Right cardiac atrium (tissue), 5 donors: ENCODE data around the gene PTP4A2. TPM values are rescaled to one million over a fixed set of nuclear protein-coding genes. Genes with fewer than 3 reads are reported as not detected.

ENCODE experiments used
- ATAC-seq, 2 donors: fragments of 200-7000 bp; cut with Tn5 transposase; one replicate each; pipeline versions ENCODE4 v1.8.0 to v1.9.1; 2020; ENCODE audit warnings: moderate library complexity in 2 of 2, mild to moderate bottlenecking in 1 of 2
- DNase-seq, 3 donors: peaks; one replicate each; pipeline ENCODE4 v3.0.0-alpha.2; 2020
- H3K27ac ChIP-seq: one replicate; pipeline ENCODE4 v1.5.1; 2013; ENCODE audit warnings: mild to moderate bottlenecking, low read length, control low read depth, moderate library complexity
- H3K27me3 ChIP-seq: one replicate; pipeline ENCODE4 v1.6.1; 2013; ENCODE audit not compliant: control insufficient read depth, insufficient read depth
- H3K4me1 ChIP-seq: one replicate; pipeline ENCODE4 v1.6.1; 2013; ENCODE audit warnings: low read length; ENCODE audit not compliant: control insufficient read depth, insufficient read depth
- H3K4me3 ChIP-seq: one replicate; pipeline ENCODE4 v1.5.1; 2013; ENCODE audit warnings: low read length, control low read depth
- H3K9me3 ChIP-seq: one replicate; pipeline ENCODE4 v1.6.1; 2013; ENCODE audit warnings: low read length; ENCODE audit not compliant: control insufficient read depth
- WGBS: extraction: QIAGEN DNeasy Blood & Tissue Kit; methylation state at CpG from one replicate; pipeline ENCODE4 v1.1.7; 2013; 5-methylcytosine and 5-hydroxymethylcytosine counted together
- intact Hi-C, 4 donors: fragments of 100-400 bp; cut with DNase I; formaldehyde crosslinking; loops; one replicate each; pipeline versions ENCODE4 v1.11.0 to v1.14.0; 2022 to 2023
- polyA plus RNA-seq: library from polyadenylated mRNA; stranded (reverse); fragments of 200-250 nt; gene quantifications from one replicate; pipeline ENCODE4 v1.2.3, GENCODE V29; 2013
- total RNA-seq, 4 donors: library from RNA; stranded (reverse); fragmentation: NEBNext Ultra II Directional; extraction: Animal tissue kit (Norgen Biotek cat#: 25700); gene quantifications; one replicate each; pipeline ENCODE4 v1.2.1, GENCODE V29; 2021
- donor health status: healthy with polysubstance abuse.
- donor health status: DM: no; HTN: yes; CAD: no.
- donor health status: DM: no; HTN: no; CAD: no.
- donor health status: DM: no; HTN: yes; CAD: no; lungs with severe emphysema.
- donor health status: DM: yes; HTN: yes; CAD: no.

PTP4A2 gene
- total and polyA plus RNA-seq, 5 donors, result 158 to 558 (median 415) TPM

- H3K4me3 ChIP-seq, result no peak overlapping the region
These were observed 14.2 kb downstream of the PTP4A2 start for GRCh38 chr1:31923901-31924535.

GRCh38 chr1:31920956-31921355 is 17.2 kb downstream of the PTP4A2 start:
- H3K27me3 ChIP-seq, result no peaks in the 10 kb centered on the region
- H3K27ac ChIP-seq, result no peak overlapping the region
- DNase-seq (no peak), ATAC-seq (no peak)
- 56% methylated on average over 2 of the region's 2 CpGs for WGBS
- no peaks in the 10 kb centered on the region for H3K9me3 ChIP-seq
- intact Hi-C loops, result no loop called here
- no peak overlapping the region for H3K4me3 ChIP-seq
- H3K4me1 ChIP-seq, result peaks cover 6% of the 10 kb centered on the region

More at GRCh38 chr1:31923901-31924535, 14.2 kb downstream of the PTP4A2 start:
- H3K9me3 ChIP-seq, result no peaks in the 10 kb centered on the region
- peak in 1 of 2 donors; percentile 67 for ATAC-seq
- intact Hi-C loops, result no loop called here
- no peak for DNase-seq
- no peaks in the 10 kb centered on the region for H3K27me3 ChIP-seq
- peaks cover 8% of the 10 kb centered on the region for H3K4me1 ChIP-seq
- 47% methylated on average over 2 of the region's 2 CpGs for WGBS
- no peak overlapping the region for H3K27ac ChIP-seq

- H3K27me3 ChIP-seq, result no peaks in the 10 kb centered on the region
- WGBS, result 97% methylated on average over 10 of the region's 10 CpGs
- peaks cover 5% of the 10 kb centered on the region for H3K4me1 ChIP-seq
- no peak overlapping the region for H3K4me3 ChIP-seq
- DNase-seq (no peak), ATAC-seq (no peak)
- intact Hi-C loops, result no loop called here
- no peaks in the 10 kb centered on the region for H3K9me3 ChIP-seq
- H3K27ac ChIP-seq, result no peak overlapping the region
These were observed 18.6 kb downstream of the PTP4A2 start for GRCh38 chr1:31919591-31919990.

- Histone ChIP-seq H3K9me3 (no peaks in the 10 kb centered on the region), H3K4me1 (no peaks in the 10 kb centered on the region), H3K27ac (no peak overlapping the region), H3K27me3 (no peaks in the 10 kb centered on the region), H3K4me3 (no peak overlapping the region)
- intact Hi-C loops, result no loop called here
- 94% methylated on average over 4 of the region's 4 CpGs for WGBS
- DNase-seq (no peak), ATAC-seq (no peak)
These were observed 22.7 kb downstream of the PTP4A2 start for GRCh38 chr1:31915438-31915837.

- intact Hi-C loops, result no loop called here
- ATAC-seq (no peak), DNase-seq (no peak)
- 98% methylated on average over 3 of the region's 3 CpGs for WGBS
- no peak overlapping the region for H3K27ac ChIP-seq
- no peaks in the 10 kb centered on the region for H3K9me3 ChIP-seq
- no peaks in the 10 kb centered on the region for H3K27me3 ChIP-seq
- H3K4me1 ChIP-seq, result no peaks in the 10 kb centered on the region
- H3K4me3 ChIP-seq, result no peak overlapping the region
These were observed 24.2 kb downstream of the PTP4A2 start for GRCh38 chr1:31913968-31914367.

GRCh38 chr1:31912839-31913239 is 25.3 kb downstream of the PTP4A2 start:
- 91% methylated on average over 1 of the region's 1 CpG for WGBS
- intact Hi-C loops, result no loop called here
- no peaks in the 10 kb centered on the region for H3K4me1 ChIP-seq

GRCh38 chr1:31911994-31912780 is 26.0 kb downstream of the PTP4A2 start:
- intact Hi-C loops, result no loop called here
- no peaks in the 10 kb centered on the region for H3K4me1 ChIP-seq
- WGBS, result 69% methylated on average over 2 of the region's 2 CpGs

More at GRCh38 chr1:31912839-31913239, 25.3 kb downstream of the PTP4A2 start:
- Histone ChIP-seq H3K27ac (no peak overlapping the region), H3K27me3 (no peaks in the 10 kb centered on the region), H3K9me3 (no peaks in the 10 kb centered on the region), H3K4me3 (no peak overlapping the region)
- ATAC-seq, result no peak
- DNase-seq, result no peak

GRCh38 chr1:31910933-31911332 is 27.2 kb downstream of the PTP4A2 start:
- Histone ChIP-seq H3K4me1 (no peaks in the 10 kb centered on the region), H3K27me3 (no peaks in the 10 kb centered on the region), H3K4me3 (no peak overlapping the region), H3K27ac (no peak overlapping the region), H3K9me3 (no peaks in the 10 kb centered on the region)
- ATAC-seq (peak in 1 of 2 donors; percentile 24), DNase-seq (no peak)
- intact Hi-C loops, result no loop called here
- 44% methylated on average over 2 of the region's 2 CpGs for WGBS

More at GRCh38 chr1:31911994-31912780, 26.0 kb downstream of the PTP4A2 start:
- DNase-seq (no peak), ATAC-seq (no peak)
- no peak overlapping the region for H3K4me3 ChIP-seq
- H3K27ac ChIP-seq, result no peak overlapping the region
- H3K9me3 ChIP-seq, result no peaks in the 10 kb centered on the region
- H3K27me3 ChIP-seq, result no peaks in the 10 kb centered on the region

GRCh38 chr1:31909691-31910090 is 28.5 kb downstream of the PTP4A2 start:
- DNase-seq, result no peak
- 84% methylated on average over 1 of the region's 1 CpG for WGBS
- intact Hi-C loops, result no loop called here
- H3K27me3 ChIP-seq, result no peaks in the 10 kb centered on the region
- no peak overlapping the region for H3K27ac ChIP-seq
- no peaks in the 10 kb centered on the region for H3K9me3 ChIP-seq
- H3K4me3 ChIP-seq, result no peak overlapping the region
- H3K4me1 ChIP-seq, result no peaks in the 10 kb centered on the region
- ATAC-seq, result no peak

- Histone ChIP-seq H3K27me3 (no peaks in the 10 kb centered on the region), H3K4me3 (no peak overlapping the region), H3K9me3 (no peaks in the 10 kb centered on the region), H3K27ac (no peak overlapping the region), H3K4me1 (no peaks in the 10 kb centered on the region)
- DNase-seq (no peak), ATAC-seq (no peak)
- WGBS, result 97% methylated on average over 2 of the region's 2 CpGs
- intact Hi-C loops, result no loop called here
These were observed 31.6 kb downstream of the PTP4A2 start for GRCh38 chr1:31906557-31906956.

- intact Hi-C loops, result no loop called here
- WGBS, result 83% methylated on average over 2 of the region's 2 CpGs
- DNase-seq (no peak), ATAC-seq (no peak)
- H3K4me3 ChIP-seq, result no peak overlapping the region
- H3K9me3 ChIP-seq, result no peaks in the 10 kb centered on the region
- no peak overlapping the region for H3K27ac ChIP-seq
- H3K4me1 ChIP-seq, result no peaks in the 10 kb centered on the region
- H3K27me3 ChIP-seq, result no peaks in the 10 kb centered on the region
These were observed 32.5 kb downstream of the PTP4A2 start for GRCh38 chr1:31905681-31906080.
